Hepatocyte (in vitro differentiated cells): ENCODE measurements around the gene DEPDC4. TPM values are rescaled to one million over a fixed set of nuclear protein-coding genes. Genes with fewer than 3 reads are reported as not detected.
"Not testable (repeated sequence)": the region's sequence is repeated elsewhere in the genome, so short reads cannot be mapped to it uniquely, and the experiment has no call there.

Source experiments
- DNase-seq: peaks from one replicate; pipeline ENCODE4 v3.0.0-alpha.2; 2016; ENCODE audit warnings: low spot score
- H2AFZ ChIP-seq: fragments of 200-600 bp; sonication (generic); 2 replicates; pipeline ENCODE4 v1.6.0; 2016; ENCODE audit warnings: antibody characterized with exemption, mild to moderate bottlenecking
- H3K27ac ChIP-seq: fragments of 200-600 bp; sonication (generic); 2 replicates; pipeline ENCODE4 v1.5.1; 2016; ENCODE audit warnings: mild to moderate bottlenecking
- H3K27me3 ChIP-seq: fragments of 200-600 bp; sonication (generic); 2 replicates; pipeline ENCODE4 v1.6.1; 2016
- H3K36me3 ChIP-seq: fragments of 200-600 bp; sonication (generic); replicated peaks from 2 replicates; pipeline ENCODE4 v1.5.1; 2016; ENCODE audit warnings: low read depth; ENCODE audit not compliant: insufficient read depth
- H3K4me1 ChIP-seq: fragments of 200-600 bp; sonication (generic); 2 replicates; pipeline ENCODE4 v1.5.1; 2016; ENCODE audit warnings: mild to moderate bottlenecking, moderate library complexity; ENCODE audit not compliant: insufficient read depth
- H3K4me2 ChIP-seq: fragments of 200-600 bp; sonication (generic); 2 replicates; pipeline ENCODE4 v1.6.0; 2016
- H3K4me3 ChIP-seq: fragments of 200-600 bp; sonication (generic); 2 replicates; pipeline ENCODE4 v1.5.1; 2016; ENCODE audit warnings: mild to moderate bottlenecking
- H3K79me2 ChIP-seq: fragments of 200-600 bp; sonication (generic); 2 replicates; pipeline ENCODE4 v1.6.0; 2017; ENCODE audit warnings: mild to moderate bottlenecking
- H3K9me2 ChIP-seq: fragments of 200-600 bp; sonication (generic); replicated peaks from 2 replicates; pipeline ENCODE4 v1.6.0; 2017; ENCODE audit warnings: mild to moderate bottlenecking; ENCODE audit not compliant: insufficient read depth
- H3K9me3 ChIP-seq: fragments of 200-600 bp; sonication (generic); 2 replicates; pipeline ENCODE4 v1.5.1; 2016; ENCODE audit warnings: low read depth, mild to moderate bottlenecking
- H4K20me1 ChIP-seq: fragments of 200-600 bp; sonication (generic); 2 replicates; pipeline ENCODE4 v1.6.0; 2016; ENCODE audit warnings: mild to moderate bottlenecking; ENCODE audit not compliant: insufficient read depth, poor library complexity, severe bottlenecking
- EZH2 ChIP-seq: fragments of 200-600 bp; sonication (generic); IDR thresholded peaks from 2 replicates; pipeline ENCODE4 v1.6.1; 2016; ENCODE audit warnings: antibody characterized with exemption, mild to moderate bottlenecking, borderline replicate concordance
- EZH2phosphoT487 ChIP-seq: fragments of 200-600 bp; sonication (generic); IDR thresholded peaks from one replicate; pipeline ENCODE4 v1.6.1; 2018; ENCODE audit warnings: antibody characterized with exemption, mild to moderate bottlenecking, low read depth, moderate library complexity; ENCODE audit not compliant: unreplicated experiment, severe bottlenecking
- WGBS: methylation state at CpG from one replicate; pipeline ENCODE4 v1.1.6; 2016; ENCODE audit warnings: low lambda C conversion rate; ENCODE audit errors: missing lambda C conversion rate; 5-methylcytosine and 5-hydroxymethylcytosine counted together
- polyA plus RNA-seq: library from polyadenylated mRNA; unstranded; fragments of >200 nt; fragmentation: Nextera tagmentation; extraction: Ambion mirVana; gene quantifications from 2 replicates; pipeline ENCODE4 v1.2.1, GENCODE V29; 2016
- total RNA-seq: library from RNA; depleted of rRNA; stranded (reverse); fragments of >200 nt; gene quantifications from 2 replicates; pipeline ENCODE4 v1.2.3, GENCODE V29; 2014
- TF ChIP-seq, protein P1 (sequence below): fragments of 200-600 bp; sonication (generic); IDR thresholded peaks from 2 replicates; pipeline ENCODE4 v1.5.1; 2016; ENCODE audit warnings: antibody characterized with exemption, mild to moderate bottlenecking; ENCODE audit not compliant: poor library complexity

DEPDC4 gene
- total and polyA plus RNA-seq, 2 experiments from 2014 or later, result 0.69 to 1.3 TPM

DNA sequence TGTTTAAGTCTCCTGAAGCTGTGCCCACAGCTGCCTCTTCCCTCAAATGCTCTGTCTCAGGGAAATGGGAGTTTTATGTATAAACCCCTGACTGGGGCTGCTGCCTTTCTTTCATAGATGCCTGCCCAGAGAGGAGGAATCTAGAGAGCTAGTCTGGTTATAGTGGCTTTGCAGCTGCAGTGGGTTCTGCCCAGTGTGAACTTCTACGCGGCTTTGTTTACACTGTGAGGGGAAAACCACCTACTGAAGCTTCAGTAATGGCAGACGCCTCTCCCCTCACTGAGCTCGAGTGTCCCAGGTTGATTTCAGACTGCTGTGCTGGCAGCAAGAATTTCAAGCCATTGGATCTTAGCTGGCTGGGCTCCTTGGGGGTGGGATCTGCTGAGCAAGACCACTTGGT lies 37.0 kb upstream of the DEPDC4 start:
- no peak overlapping the region for H2AFZ ChIP-seq
- TF ChIP-seq EZH2phosphoT487 (no peak), EZH2 (no peak)
- TF ChIP-seq, protein P1, sequence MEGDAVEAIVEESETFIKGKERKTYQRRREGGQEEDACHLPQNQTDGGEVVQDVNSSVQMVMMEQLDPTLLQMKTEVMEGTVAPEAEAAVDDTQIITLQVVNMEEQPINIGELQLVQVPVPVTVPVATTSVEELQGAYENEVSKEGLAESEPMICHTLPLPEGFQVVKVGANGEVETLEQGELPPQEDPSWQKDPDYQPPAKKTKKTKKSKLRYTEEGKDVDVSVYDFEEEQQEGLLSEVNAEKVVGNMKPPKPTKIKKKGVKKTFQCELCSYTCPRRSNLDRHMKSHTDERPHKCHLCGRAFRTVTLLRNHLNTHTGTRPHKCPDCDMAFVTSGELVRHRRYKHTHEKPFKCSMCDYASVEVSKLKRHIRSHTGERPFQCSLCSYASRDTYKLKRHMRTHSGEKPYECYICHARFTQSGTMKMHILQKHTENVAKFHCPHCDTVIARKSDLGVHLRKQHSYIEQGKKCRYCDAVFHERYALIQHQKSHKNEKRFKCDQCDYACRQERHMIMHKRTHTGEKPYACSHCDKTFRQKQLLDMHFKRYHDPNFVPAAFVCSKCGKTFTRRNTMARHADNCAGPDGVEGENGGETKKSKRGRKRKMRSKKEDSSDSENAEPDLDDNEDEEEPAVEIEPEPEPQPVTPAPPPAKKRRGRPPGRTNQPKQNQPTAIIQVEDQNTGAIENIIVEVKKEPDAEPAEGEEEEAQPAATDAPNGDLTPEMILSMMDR, result no peak
- H3K4me1 ChIP-seq, result no peaks in the 10 kb centered on the region
- no peak for DNase-seq
- peaks cover 4% of the 10 kb centered on the region for H3K36me3 ChIP-seq
- no peaks in the 10 kb centered on the region for H3K27me3 ChIP-seq
- no peak overlapping the region for H3K4me2 ChIP-seq
- no peaks in the 10 kb centered on the region for H4K20me1 ChIP-seq
- no peaks in the 10 kb centered on the region for H3K9me2 ChIP-seq
- H3K27ac ChIP-seq, result no peak overlapping the region
- peaks cover 8% of the 10 kb centered on the region for H3K9me3 ChIP-seq
- WGBS, result 98% methylated on average over 4 of the region's 4 CpGs
- H3K79me2 ChIP-seq, result peaks cover 16% of the 10 kb centered on the region
- H3K4me3 ChIP-seq, result no peak overlapping the region

DNA sequence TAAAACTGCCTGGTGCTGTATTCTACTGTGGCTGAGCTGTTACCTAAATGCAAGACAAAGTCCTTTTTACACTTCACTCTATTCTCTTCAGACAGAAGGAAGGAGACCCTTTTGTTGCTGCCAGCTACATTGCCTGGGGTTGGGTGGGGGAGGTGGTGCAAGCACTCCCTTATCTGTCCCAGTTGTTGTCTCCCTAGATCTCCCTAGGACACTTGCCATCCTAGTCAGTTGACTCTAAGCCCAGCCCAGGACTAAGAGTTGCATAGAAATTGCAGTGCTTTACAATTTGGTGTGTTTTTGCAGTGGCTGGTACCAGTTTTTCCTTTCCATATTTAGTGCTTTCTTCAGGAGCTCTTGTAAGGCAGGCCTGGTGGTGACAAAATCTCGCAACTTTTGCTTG lies 35.2 kb upstream of the DEPDC4 start:
- Histone ChIP-seq H3K4me1 (no peaks in the 10 kb centered on the region), H3K27me3 (no peaks in the 10 kb centered on the region), H3K36me3 (peaks cover 4% of the 10 kb centered on the region), H3K4me3 (no peak overlapping the region), H3K79me2 (peaks cover 16% of the 10 kb centered on the region), H4K20me1 (no peaks in the 10 kb centered on the region), H3K9me3 (peaks cover 8% of the 10 kb centered on the region), H3K4me2 (no peak overlapping the region), H3K27ac (no peak overlapping the region), H2AFZ (no peak overlapping the region), H3K9me2 (no peaks in the 10 kb centered on the region)
- TF ChIP-seq EZH2 (no peak), EZH2phosphoT487 (no peak)
- TF ChIP-seq, protein P1, result no peak
- no peak for DNase-seq
- WGBS, result 100% methylated on average over 1 of the region's 1 CpG

DNA sequence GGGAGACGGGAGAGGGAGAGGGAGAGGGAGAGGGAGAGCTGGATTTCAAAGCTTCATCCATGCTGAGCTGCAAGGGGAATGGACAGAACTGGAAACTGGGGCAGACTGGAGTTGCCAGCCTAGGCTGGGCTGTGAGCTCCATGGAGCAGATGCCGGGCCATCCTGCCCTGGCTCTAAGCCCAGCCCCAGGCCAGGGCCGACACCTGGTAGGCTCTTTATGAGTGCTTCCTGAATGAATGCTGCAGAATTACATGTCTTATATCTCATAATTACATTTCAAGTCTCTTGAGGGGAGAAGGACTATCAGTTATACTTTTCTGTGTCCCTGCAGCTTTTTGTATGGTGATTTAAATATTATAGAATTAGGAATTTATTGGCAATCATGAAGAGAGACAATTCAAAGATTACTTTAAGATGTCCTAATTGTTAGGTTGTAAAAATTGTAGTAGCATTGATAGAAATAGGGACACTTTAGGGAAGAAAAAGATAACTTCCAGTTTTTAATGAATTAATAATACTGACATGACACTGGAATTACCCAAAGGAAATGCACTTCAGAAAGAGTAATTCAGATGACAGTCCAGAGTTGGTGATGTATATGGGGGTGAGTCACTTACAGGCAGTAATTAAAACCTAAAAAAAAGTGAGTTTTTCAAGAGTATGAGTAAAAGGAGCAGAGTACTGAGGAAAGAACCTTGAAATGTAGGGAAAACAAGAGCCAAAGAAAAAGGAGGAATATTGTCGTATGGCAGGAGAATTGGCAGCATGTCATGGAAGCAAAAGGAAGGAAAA lies 29.1 kb upstream of the DEPDC4 start:
- H3K27ac ChIP-seq, result no peak overlapping the region
- no peaks in the 10 kb centered on the region for H3K4me1 ChIP-seq
- H3K36me3 ChIP-seq, result no peaks in the 10 kb centered on the region
- no peaks in the 10 kb centered on the region for H3K27me3 ChIP-seq
- TF ChIP-seq, protein P1, result no peak
- TF ChIP-seq EZH2phosphoT487 (no peak), EZH2 (no peak)
- H3K4me2 ChIP-seq, result no peak overlapping the region
- WGBS, result 85% methylated on average over 3 of the region's 4 CpGs
- H4K20me1 ChIP-seq, result no peaks in the 10 kb centered on the region
- H3K79me2 ChIP-seq, result peaks cover 5% of the 10 kb centered on the region
- no peak for DNase-seq
- no peak overlapping the region for H3K4me3 ChIP-seq
- no peaks in the 10 kb centered on the region for H3K9me3 ChIP-seq
- H3K9me2 ChIP-seq, result no peaks in the 10 kb centered on the region
- H2AFZ ChIP-seq, result no peak overlapping the region

DNA sequence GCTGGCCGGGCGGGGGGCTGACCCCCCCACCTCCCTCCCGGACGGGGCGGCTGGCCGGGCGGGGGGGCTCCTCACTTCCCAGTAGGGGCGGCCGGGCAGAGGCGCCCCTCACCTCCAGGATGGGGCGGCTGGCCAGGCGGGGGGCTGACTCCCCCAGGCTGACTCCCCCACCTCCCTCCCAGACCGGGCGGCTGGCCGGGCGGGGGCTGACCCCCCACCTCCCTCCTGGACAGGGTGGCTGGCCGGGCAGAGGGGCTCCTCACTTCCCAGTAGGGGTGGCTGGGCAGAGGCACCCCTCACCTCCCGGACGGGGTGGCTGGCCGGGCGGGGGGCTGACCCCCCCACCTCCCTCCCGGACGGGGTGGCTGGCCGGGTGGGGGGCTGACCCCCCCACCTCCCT lies 27.5 kb upstream of the DEPDC4 start:
- not testable (repeated sequence) for H3K9me2 ChIP-seq, H2AFZ ChIP-seq, H3K27ac ChIP-seq, H3K4me1 ChIP-seq, H3K36me3 ChIP-seq, DNase-seq, H3K27me3 ChIP-seq, H3K4me3 ChIP-seq, H3K4me2 ChIP-seq, H4K20me1 ChIP-seq, H3K79me2 ChIP-seq, H3K9me3 ChIP-seq
- WGBS, result no CpG with 5 or more reads among the region's 24 CpGs
